B cell (primary cell): ENCODE results near the gene LIPG. TPM values are rescaled to one million over a fixed set of nuclear protein-coding genes. Genes with fewer than 3 reads are reported as not detected.

Experiments
- ATAC-seq: fragments of 200-7000 bp; cut with Tn5 transposase; one replicate; pipeline ENCODE4 v1.10.0; 2021; ENCODE audit warnings: low read depth, mild to moderate bottlenecking, moderate number of reproducible peaks, moderate library complexity
- CTCF ChIA-PET: fragments of 350-600 bp; sonication (Branson Sonifier 250); formaldehyde crosslinking; loops from one replicate; lab custom pipeline; 2021; ENCODE audit warnings: antibody characterized with exemption, inconsistent platforms; lab: Charles Lee
- POLR2A ChIA-PET: fragments of 350-600 bp; sonication (Branson Sonifier 250); formaldehyde crosslinking; loops from one replicate; lab custom pipeline; 2021; ENCODE audit warnings: antibody characterized with exemption; lab: Charles Lee
- DNase-seq: peaks from one replicate; pipeline ENCODE4 v3.0.0; 2013
- H2AFZ ChIP-seq: 2 replicates; pipeline ENCODE4 v1.6.1; 2012; ENCODE audit warnings: mild to moderate bottlenecking, low read depth, low read length; ENCODE audit not compliant: insufficient read depth, poor library complexity, severe bottlenecking
- H3K27ac ChIP-seq, 2 donors: 1 replicate in 1 of 2; 2 replicates in 1 of 2; pipeline ENCODE4 v1.5.1; 2012 to 2013; ENCODE audit warnings: low read length in 2 of 2, mild to moderate bottlenecking in 2 of 2, moderate library complexity in 1 of 2
- H3K27me3 ChIP-seq, 4 experiments: fragments of 200-600 bp in 1 of 4; sonication (generic) in 1 of 4; replicated peaks in 1 of 4; 1 replicate in 2 of 4; 2 replicates in 2 of 4; pipeline versions ENCODE4 v1.6.1 to v1.7.0; 2013 to 2016; ENCODE audit warnings: low read length in 3 of 4, mild to moderate bottlenecking in 2 of 4, mixed read lengths in 1 of 4, moderate library complexity in 1 of 4; ENCODE audit not compliant: insufficient read depth in 4 of 4, control insufficient read depth in 3 of 4; ENCODE audit errors: control extremely low read depth in 1 of 4
- H3K36me3 ChIP-seq, 2 experiments: replicated peaks in 1 of 2; 1 replicate in 1 of 2; 2 replicates in 1 of 2; pipeline versions ENCODE4 v1.6.1 to v1.7.1; 2013; ENCODE audit warnings: low read length in 1 of 2; ENCODE audit not compliant: insufficient read depth in 2 of 2, control insufficient read depth in 1 of 2; ENCODE audit errors: control extremely low read depth in 1 of 2, extremely low read depth in 1 of 2
- H3K4me1 ChIP-seq, 2 donors: fragments of 200-600 bp in 1 of 2; sonication (generic) in 1 of 2; 1 replicate in 1 of 2; 2 replicates in 1 of 2; pipeline versions ENCODE4 v1.5.1 to v1.6.1; 2013 to 2017; ENCODE audit warnings: low read length in 2 of 2; ENCODE audit not compliant: control insufficient read depth in 2 of 2, insufficient read depth in 2 of 2
- H3K4me2 ChIP-seq: replicated peaks from 2 replicates; pipeline ENCODE3; 2012; ENCODE audit warnings: mild to moderate bottlenecking, low read depth, low read length; ENCODE audit not compliant: poor library complexity, severe bottlenecking
- H3K4me3 ChIP-seq, 5 experiments: fragments of 200-600 bp in 1 of 5; sonication (generic) in 1 of 5; 1 replicate in 3 of 5; 2 replicates in 2 of 5; pipeline versions ENCODE4 v1.5.1 to v1.7.0; 2011 to 2016; ENCODE audit warnings: low read length in 4 of 5, mild to moderate bottlenecking in 4 of 5, low read depth in 2 of 5, control low read depth in 1 of 5, moderate library complexity in 1 of 5; ENCODE audit not compliant: insufficient read depth in 1 of 5; ENCODE audit errors: control extremely low read depth in 1 of 5, extremely low read depth in 1 of 5
- H3K79me2 ChIP-seq: fragments of 200-600 bp; sonication (generic); one replicate; pipeline ENCODE4 v1.6.0; 2016; ENCODE audit warnings: low read length; ENCODE audit not compliant: control insufficient read depth, insufficient read depth
- H3K9ac ChIP-seq: fragments of 200-600 bp; sonication (generic); 2 replicates; pipeline ENCODE4 v1.6.1; 2017; ENCODE audit warnings: mild to moderate bottlenecking, low read length, moderate library complexity
- H3K9me3 ChIP-seq, 3 donors: one replicate each; pipeline versions ENCODE4 v1.6.1 to v1.7.1; 2013; ENCODE audit warnings: low read length in 2 of 3; ENCODE audit not compliant: control insufficient read depth in 2 of 3, insufficient read depth in 1 of 3; ENCODE audit errors: control extremely low read depth in 1 of 3
- H4K20me1 ChIP-seq: 2 replicates; pipeline ENCODE4 v1.6.0; 2012; ENCODE audit warnings: mild to moderate bottlenecking, low read length; ENCODE audit not compliant: insufficient read depth, control insufficient read depth, poor library complexity, severe bottlenecking
- H3K27ac Mint-ChIP-seq: one replicate; pipeline ENCODE4 v1.8.0; 2021; ENCODE audit warnings: mixed read lengths
- H3K27me3 Mint-ChIP-seq: one replicate; pipeline ENCODE4 v1.8.0; 2021; ENCODE audit warnings: mixed read lengths
- H3K4me1 Mint-ChIP-seq: one replicate; pipeline ENCODE4 v1.8.0; 2021; ENCODE audit warnings: mixed read lengths
- H3K4me3 Mint-ChIP-seq: one replicate; pipeline ENCODE4 v1.8.0; 2021; ENCODE audit warnings: mixed read lengths
- H3K9me3 Mint-ChIP-seq: one replicate; pipeline ENCODE4 v1.8.0; 2022; ENCODE audit warnings: mixed read lengths; ENCODE audit not compliant: insufficient read depth
- EZH2 ChIP-seq: IDR thresholded peaks from 2 replicates; pipeline ENCODE4 v1.6.1; 2012; ENCODE audit warnings: borderline replicate concordance, low read depth, mild to moderate bottlenecking, moderate library complexity, low read length; ENCODE audit not compliant: insufficient read depth, poor library complexity, severe bottlenecking
- WGBS: methylation state at CpG from one replicate; pipeline ENCODE4 v1.1.5; 2013; ENCODE audit warnings: missing lambda C conversion rate; ENCODE audit not compliant: insufficient coverage; 5-methylcytosine and 5-hydroxymethylcytosine counted together
- intact Hi-C: fragments of 100-400 bp; cut with micrococcal nuclease; formaldehyde crosslinking; loops from one replicate; pipeline ENCODE4 v1.10.0; 2022
- polyA plus RNA-seq: library from polyadenylated mRNA; depleted of rRNA; stranded (reverse); fragments of >200 nt; gene quantifications from 2 replicates; pipeline ENCODE4 v1.2.3, GENCODE V29; 2012
- total RNA-seq, 2 donors: library from RNA; stranded (reverse); fragments of 120-200 nt in 1 of 2; gene quantifications; 1 replicate in 1 of 2; 2 replicates in 1 of 2; pipeline versions ENCODE4 v1.2.3 to v1.2.4, GENCODE V29; 2013 to 2022
- TF ChIP-seq, protein P1 (sequence below): fragments of 200-600 bp; IDR thresholded peaks from one replicate; pipeline ENCODE4 v1.8.0; 2022; ENCODE audit warnings: antibody characterized with exemption, mild to moderate bottlenecking

LIPG gene
- total and polyA plus RNA-seq, 2 donors (not counting 1 experiment from before 2014, with no cell fraction given): not detected

DNA sequence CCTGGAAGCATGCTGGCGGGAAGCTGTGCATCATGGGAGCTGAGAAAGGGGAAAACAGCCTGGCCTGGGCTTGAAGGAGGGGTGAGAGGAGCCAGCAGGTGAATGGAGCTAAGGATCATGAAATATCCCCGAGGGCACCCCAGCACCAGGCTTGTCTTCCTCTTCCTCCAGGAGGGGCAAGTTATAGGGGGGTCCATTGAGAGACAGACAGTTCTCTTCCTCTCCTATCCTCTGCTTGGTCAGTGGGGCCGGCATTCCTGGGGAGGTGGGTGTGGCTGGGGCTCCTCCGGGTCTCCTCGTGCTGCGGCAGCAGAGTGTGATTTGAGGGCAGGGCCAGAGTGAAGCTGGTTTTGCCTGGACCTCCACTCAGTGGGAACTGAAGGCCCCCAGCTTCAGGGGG is 78.9 kb downstream of the LIPG start:
- H3K27me3 Mint-ChIP-seq: peaks cover 16% of the 10 kb centered on the region
- H3K9me3 Mint-ChIP-seq: peaks cover 3% of the 10 kb centered on the region
- no peak overlapping the region for H3K9ac ChIP-seq
- intact Hi-C loops: no loop called here
- no peak overlapping the region for H2AFZ ChIP-seq
- H3K4me3 Mint-ChIP-seq: no peak overlapping the region
- H3K36me3 ChIP-seq: no peaks in the 10 kb centered on the region
- DNase-seq (no peak), ATAC-seq (no peak)
- H3K27ac ChIP-seq: no peak overlapping the region
- no peak overlapping the region for H3K4me3 ChIP-seq
- POLR2A ChIA-PET: no interaction called here
- no peaks in the 10 kb centered on the region for H3K79me2 ChIP-seq
- WGBS: 68% methylated on average over 4 of the region's 6 CpGs
- no peaks in the 10 kb centered on the region for H3K4me1 ChIP-seq
- no peak overlapping the region for H3K27ac Mint-ChIP-seq
- TF ChIP-seq EZH2: no peak
- TF ChIP-seq, protein P1, sequence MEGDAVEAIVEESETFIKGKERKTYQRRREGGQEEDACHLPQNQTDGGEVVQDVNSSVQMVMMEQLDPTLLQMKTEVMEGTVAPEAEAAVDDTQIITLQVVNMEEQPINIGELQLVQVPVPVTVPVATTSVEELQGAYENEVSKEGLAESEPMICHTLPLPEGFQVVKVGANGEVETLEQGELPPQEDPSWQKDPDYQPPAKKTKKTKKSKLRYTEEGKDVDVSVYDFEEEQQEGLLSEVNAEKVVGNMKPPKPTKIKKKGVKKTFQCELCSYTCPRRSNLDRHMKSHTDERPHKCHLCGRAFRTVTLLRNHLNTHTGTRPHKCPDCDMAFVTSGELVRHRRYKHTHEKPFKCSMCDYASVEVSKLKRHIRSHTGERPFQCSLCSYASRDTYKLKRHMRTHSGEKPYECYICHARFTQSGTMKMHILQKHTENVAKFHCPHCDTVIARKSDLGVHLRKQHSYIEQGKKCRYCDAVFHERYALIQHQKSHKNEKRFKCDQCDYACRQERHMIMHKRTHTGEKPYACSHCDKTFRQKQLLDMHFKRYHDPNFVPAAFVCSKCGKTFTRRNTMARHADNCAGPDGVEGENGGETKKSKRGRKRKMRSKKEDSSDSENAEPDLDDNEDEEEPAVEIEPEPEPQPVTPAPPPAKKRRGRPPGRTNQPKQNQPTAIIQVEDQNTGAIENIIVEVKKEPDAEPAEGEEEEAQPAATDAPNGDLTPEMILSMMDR: no peak
- no peaks in the 10 kb centered on the region for H3K9me3 ChIP-seq
- peaks cover 0 to 3% (median 0%) of the 10 kb centered on the region in 4 experiments for H3K27me3 ChIP-seq
- no peaks in the 10 kb centered on the region for H3K4me1 Mint-ChIP-seq
- no peaks in the 10 kb centered on the region for H4K20me1 ChIP-seq
- no peak overlapping the region for H3K4me2 ChIP-seq
- CTCF ChIA-PET: no interaction called here

DNA sequence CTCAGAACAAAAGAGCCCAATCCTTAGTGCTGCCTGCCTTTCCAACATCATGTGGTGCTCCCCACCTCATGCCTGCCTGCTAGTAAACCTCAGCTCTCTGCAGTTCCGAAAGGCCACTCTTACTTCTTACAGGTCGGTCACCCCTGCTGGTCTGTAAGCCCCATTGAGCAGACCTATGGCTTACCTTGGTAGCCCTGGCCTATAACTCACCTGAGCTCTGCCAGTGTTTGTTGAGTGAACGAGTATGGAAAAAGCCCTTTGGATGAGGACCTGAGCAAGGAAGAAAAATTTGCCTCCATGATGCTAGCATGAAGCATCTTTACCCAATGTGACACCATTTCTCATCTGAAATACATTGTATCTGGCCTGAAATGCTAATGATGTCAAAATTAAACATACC is 83.3 kb downstream of the LIPG start:
- intact Hi-C loops: no loop called here
- DNase-seq (no peak), ATAC-seq (no peak)
- ChIA-PET POLR2A (no interaction called here), CTCF (no interaction called here)
- no peaks in the 10 kb centered on the region for H3K9me3 ChIP-seq
- WGBS: 90% methylated on average over 2 of the region's 3 CpGs
- no peak overlapping the region for H3K4me3 ChIP-seq
- no peaks in the 10 kb centered on the region for H3K4me1 ChIP-seq
- H3K79me2 ChIP-seq: no peaks in the 10 kb centered on the region
- H3K4me3 Mint-ChIP-seq: no peak overlapping the region
- H3K4me1 Mint-ChIP-seq: no peaks in the 10 kb centered on the region
- H3K4me2 ChIP-seq: no peak overlapping the region
- no peaks in the 10 kb centered on the region for H4K20me1 ChIP-seq
- H3K36me3 ChIP-seq: no peaks in the 10 kb centered on the region
- H3K9me3 Mint-ChIP-seq: no peaks in the 10 kb centered on the region
- H3K9ac ChIP-seq: no peak overlapping the region
- no peak overlapping the region for H3K27ac Mint-ChIP-seq
- peaks cover 11% of the 10 kb centered on the region for H3K27me3 Mint-ChIP-seq
- peaks cover 0 to 3% (median 0%) of the 10 kb centered on the region in 4 experiments for H3K27me3 ChIP-seq
- no peak overlapping the region for H3K27ac ChIP-seq
- H2AFZ ChIP-seq: no peak overlapping the region
- TF ChIP-seq EZH2: no peak
- TF ChIP-seq, protein P1: no peak
